Caco-2 (cell line): Measurements from ENCODE around the gene AKR1C2. TPM values are rescaled to one million over a fixed set of nuclear protein-coding genes. Genes with fewer than 3 reads are reported as not detected.
A peak's percentile ranks its signal among the peaks of the same experiment; 100 is the strongest.
"Not testable (repeated sequence)": the region's sequence is repeated elsewhere in the genome, so short reads cannot be mapped to it uniquely, and the experiment has no call there.

Source experiments
- BruUV-seq: library from RNA; stranded (reverse); fragments of 400-500 nt; replicated peaks from 2 replicates; lab custom pipeline; 2021; lab: Mats Ljungman, UMichigan
- CTCF ChIA-PET: fragments of 300-600 bp; sonication (Branson Sonifier 250); formaldehyde crosslinking; loops from one replicate; lab custom pipeline; 2022; ENCODE audit warnings: antibody characterized with exemption; lab: Charles Lee
- POLR2A ChIA-PET: fragments of 300-600 bp; sonication (Branson Sonifier 250); formaldehyde crosslinking; loops from one replicate; lab custom pipeline; 2022; ENCODE audit warnings: antibody characterized with exemption; lab: Charles Lee
- DNase-seq, 2 experiments: peaks; one replicate each; pipeline versions ENCODE4 v3.0.0 to v3.0.0-alpha.2; 2020 to 2022
- H3K27me3 ChIP-seq: replicated peaks from 2 replicates; pipeline ENCODE4 v1.6.0; 2011; ENCODE audit warnings: low read length; ENCODE audit not compliant: control insufficient read depth, insufficient read depth
- H3K36me3 ChIP-seq: 2 replicates; pipeline ENCODE4 v1.5.1; 2011; ENCODE audit warnings: low read length; ENCODE audit not compliant: control insufficient read depth, insufficient read depth
- H3K4me1 ChIP-seq: fragments of 250-450 bp; sonication (Bioruptor Pico); 2 replicates; pipeline ENCODE4 v1.5.1; 2020; ENCODE audit warnings: mild to moderate bottlenecking
- H3K4me3 ChIP-seq: 2 replicates; pipeline ENCODE4 v1.5.1; 2011; ENCODE audit warnings: low read depth, mild to moderate bottlenecking, control low read depth, low read length
- H3K9me3 ChIP-seq: fragments of 250-450 bp; sonication (Bioruptor Pico); 2 replicates; pipeline ENCODE4 v1.5.1; 2020; ENCODE audit warnings: mild to moderate bottlenecking, moderate library complexity
- H3K27ac Mint-ChIP-seq: one replicate; pipeline ENCODE4 v1.8.0; 2022; ENCODE audit warnings: mixed read lengths; ENCODE audit not compliant: unreplicated experiment
- H3K27me3 Mint-ChIP-seq: one replicate; pipeline ENCODE4 v1.8.0; 2022; ENCODE audit warnings: mixed read lengths; ENCODE audit not compliant: insufficient read depth, unreplicated experiment
- H3K36me3 Mint-ChIP-seq: one replicate; pipeline ENCODE4 v1.8.0; 2022; ENCODE audit warnings: mild to moderate bottlenecking, mixed read lengths; ENCODE audit not compliant: insufficient read depth, unreplicated experiment
- H3K4me1 Mint-ChIP-seq: one replicate; pipeline ENCODE4 v1.8.0; 2022; ENCODE audit warnings: low read depth, mixed read lengths; ENCODE audit not compliant: unreplicated experiment
- H3K4me3 Mint-ChIP-seq: one replicate; pipeline ENCODE4 v1.8.0; 2022; ENCODE audit warnings: mild to moderate bottlenecking, moderate library complexity, mixed read lengths; ENCODE audit not compliant: unreplicated experiment
- H3K9me3 Mint-ChIP-seq: one replicate; pipeline ENCODE4 v1.8.0; 2022; ENCODE audit warnings: mixed read lengths; ENCODE audit not compliant: unreplicated experiment
- CTCF ChIP-seq, 2 experiments: fragments of 200-600 bp in 1 of 2; IDR thresholded peaks; 1 replicate in 1 of 2; 2 replicates in 1 of 2; pipeline versions ENCODE4 v1.5.1 to v1.8.0; 2011 to 2022; ENCODE audit warnings: antibody characterized with exemption in 1 of 2, control low read depth in 1 of 2, inconsistent platforms in 1 of 2, low read depth in 1 of 2, low read length in 1 of 2, mild to moderate bottlenecking in 1 of 2, moderate library complexity in 1 of 2; ENCODE audit not compliant: insufficient read depth in 1 of 2, severe bottlenecking in 1 of 2, unreplicated experiment in 1 of 2
- intact Hi-C: fragments of 100-400 bp; cut with micrococcal nuclease; formaldehyde crosslinking; loops from one replicate; pipeline ENCODE4 v1.10.0; 2022; ENCODE audit not compliant: unreplicated experiment
- total RNA-seq: library from RNA; stranded (reverse); gene quantifications from 2 replicates; pipeline ENCODE4 v1.2.3, GENCODE V29; 2022

AKR1C2 gene
- total RNA-seq, 1 experiment from 2014 or later, result 41.7 TPM

DNA sequence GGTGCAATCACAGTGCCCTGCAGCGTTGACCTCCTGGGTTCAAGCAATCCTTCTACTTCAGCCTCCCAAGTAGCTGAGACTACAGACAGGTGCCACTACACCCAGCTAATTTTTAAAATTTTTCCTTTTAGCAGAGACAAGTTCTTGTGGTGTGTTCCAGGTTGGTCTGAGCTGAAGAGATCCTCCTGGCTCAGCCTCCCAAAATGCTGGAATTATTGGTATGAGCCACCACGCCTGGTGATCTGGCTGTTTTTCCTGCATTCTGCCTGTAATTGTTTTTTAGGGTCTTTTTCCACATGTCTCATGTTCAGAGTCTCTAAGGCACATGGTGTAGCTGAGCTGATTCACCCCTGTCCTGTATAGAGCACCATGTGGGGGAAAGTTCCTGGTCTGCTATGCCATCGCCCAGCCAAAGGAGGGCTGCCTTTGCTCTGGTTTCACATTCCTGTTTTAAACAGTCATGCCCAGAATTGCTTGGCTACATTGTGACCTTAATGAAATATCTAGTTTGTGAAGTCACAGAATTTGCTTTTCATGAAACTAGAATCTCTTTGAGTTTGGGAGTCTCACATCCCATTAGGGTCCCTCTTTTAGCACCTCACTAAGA lies 15.1 kb upstream of the AKR1C2 start:
- H3K36me3 Mint-ChIP-seq, BruUV-seq, H3K4me1 ChIP-seq, H3K4me3 Mint-ChIP-seq, H3K27me3 ChIP-seq, H3K36me3 ChIP-seq, POLR2A ChIA-PET, H3K4me3 ChIP-seq, H3K9me3 Mint-ChIP-seq, H3K9me3 ChIP-seq, H3K4me1 Mint-ChIP-seq, H3K27me3 Mint-ChIP-seq, CTCF ChIA-PET, H3K27ac Mint-ChIP-seq: not testable (repeated sequence)
- DNase-seq, result peak; percentile 47 to 50
- intact Hi-C loops, result loop anchor here (1.0 to 5.0 kb wide), 3 partner anchors 76 to 265 kb away; partner anchors contain the start of gene AKR1C3
- peak in 1 of 2 experiments; percentile 33 for TF ChIP-seq CTCF (IDR thresholded peaks at IDR 0.05; ENCODE audit: insufficient read depth in 1 of 2, low read depth in 1 of 2, low read length in 1 of 2, severe bottlenecking in 1 of 2, unreplicated experiment in 1 of 2)

- intact Hi-C loops, result loop anchor here (5.0 kb wide), 1 partner anchor 129 kb away; no protein-coding TSS in a partner anchor
- no peak overlapping the region for H3K27ac Mint-ChIP-seq
Measured at GRCh38 chr10:5018134-5018533, 14.5 kb upstream of the AKR1C2 start.

DNA sequence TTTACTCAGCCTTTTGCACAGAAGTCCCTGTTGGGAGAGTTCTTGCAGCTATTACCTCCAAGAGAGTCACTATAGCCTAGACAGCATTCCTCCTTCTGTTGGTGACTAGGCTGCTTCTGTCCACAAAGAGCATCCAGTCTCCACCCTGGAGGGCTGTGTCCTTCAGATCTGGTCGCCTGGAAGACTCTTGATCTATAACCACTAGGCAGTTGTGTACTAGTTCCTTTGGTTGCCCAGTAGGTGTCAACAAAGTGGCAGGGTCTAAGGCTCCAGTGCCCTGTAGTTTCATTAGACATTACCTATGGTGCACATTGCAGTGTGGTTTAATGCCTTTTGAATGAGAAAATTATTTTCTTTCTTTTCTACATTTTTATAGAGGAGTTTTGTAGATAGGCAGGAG lies 11.3 kb upstream of the AKR1C2 start:
- Mint-ChIP-seq H3K9me3 (no peaks in the 10 kb centered on the region), H3K36me3 (no peaks in the 10 kb centered on the region), H3K27me3 (no peaks in the 10 kb centered on the region), H3K4me1 (no peaks in the 10 kb centered on the region), H3K27ac (no peak overlapping the region), H3K4me3 (no peak overlapping the region)
- POLR2A ChIA-PET, result no interaction called here
- Histone ChIP-seq H3K36me3 (0 out of 2 replicates have a peak, but pooled peaks cover 1% of the 10 kb centered on the region), H3K9me3 (no peaks in the 10 kb centered on the region), H3K4me3 (no peak overlapping the region), H3K27me3 (no peaks in the 10 kb centered on the region), H3K4me1 (0 out of 2 replicates have a peak, but pooled peaks cover 1% of the 10 kb centered on the region)
- BruUV-seq, result no TSS peak
- peak; percentile 48 to 60 for DNase-seq
- intact Hi-C loops, result loop anchor here (1.0 to 5.0 kb wide), 4 partner anchors 79 to 419 kb away; partner anchors contain the start of gene AKR1C3
- CTCF ChIA-PET, result no interaction called here
- TF ChIP-seq CTCF (IDR thresholded peaks at IDR 0.05; ENCODE audit: insufficient read depth in 1 of 2, low read depth in 1 of 2, low read length in 1 of 2, severe bottlenecking in 1 of 2, unreplicated experiment in 1 of 2), result peak; percentile 55 to 67

More at GRCh38 chr10:5018134-5018533, 14.5 kb upstream of the AKR1C2 start:
- H3K9me3 Mint-ChIP-seq, result no peaks in the 10 kb centered on the region
- H3K36me3 ChIP-seq, result no peaks in the 10 kb centered on the region
- DNase-seq, result no peak
- CTCF ChIA-PET, result no interaction called here
- BruUV-seq, result no TSS peak
- POLR2A ChIA-PET, result no interaction called here
- no peak overlapping the region for H3K4me3 ChIP-seq
- H3K36me3 Mint-ChIP-seq, result no peaks in the 10 kb centered on the region
- no peaks in the 10 kb centered on the region for H3K4me1 Mint-ChIP-seq
- no peaks in the 10 kb centered on the region for H3K9me3 ChIP-seq
- no peak for TF ChIP-seq CTCF (IDR thresholded peaks at IDR 0.05; ENCODE audit: insufficient read depth in 1 of 2, low read depth in 1 of 2, low read length in 1 of 2, severe bottlenecking in 1 of 2, unreplicated experiment in 1 of 2)
- H3K27me3 Mint-ChIP-seq, result no peaks in the 10 kb centered on the region
- no peaks in the 10 kb centered on the region for H3K27me3 ChIP-seq
- H3K4me3 Mint-ChIP-seq, result no peak overlapping the region
- H3K4me1 ChIP-seq, result 0 out of 2 replicates have a peak, but pooled peaks cover 5% of the 10 kb centered on the region

- POLR2A ChIA-PET, H3K36me3 Mint-ChIP-seq, H3K4me1 ChIP-seq, H3K36me3 ChIP-seq, DNase-seq, H3K4me1 Mint-ChIP-seq, H3K27me3 ChIP-seq, CTCF ChIA-PET, H3K4me3 Mint-ChIP-seq, H3K27me3 Mint-ChIP-seq, intact Hi-C loops, H3K9me3 Mint-ChIP-seq, H3K9me3 ChIP-seq, H3K4me3 ChIP-seq, BruUV-seq, H3K27ac Mint-ChIP-seq: not testable (repeated sequence)
Measured at GRCh38 chr10:5014200-5014910, 10.7 kb upstream of the AKR1C2 start.
